Right lung (tissue), 5 donors: ENCODE measurements around the gene SELENBP1. TPM values are rescaled to one million over a fixed set of nuclear protein-coding genes. Genes with fewer than 3 reads are reported as not detected.
"Not testable (repeated sequence)": the region's sequence is repeated elsewhere in the genome, so short reads cannot be mapped to it uniquely, and the experiment has no call there.

ENCODE experiments used
- DNase-seq, 2 donors: peaks; one replicate each; pipeline ENCODE4 v3.0.0-alpha.2; 2013
- polyA plus RNA-seq, 5 donors: library from polyadenylated mRNA; unstranded; fragments of 120-200 nt; gene quantifications; one replicate each; pipeline versions ENCODE4 v1.2.1 to v1.2.3, GENCODE V29; 2013; ENCODE audit warnings: inconsistent platforms in 1 of 5, low replicate concordance in 1 of 5; ENCODE audit not compliant: insufficient read length in 5 of 5, insufficient read depth in 1 of 5

The SELENBP1 gene
- polyA plus RNA-seq, 5 donors = 95.6 to 195 (median 146) TPM

DNA sequence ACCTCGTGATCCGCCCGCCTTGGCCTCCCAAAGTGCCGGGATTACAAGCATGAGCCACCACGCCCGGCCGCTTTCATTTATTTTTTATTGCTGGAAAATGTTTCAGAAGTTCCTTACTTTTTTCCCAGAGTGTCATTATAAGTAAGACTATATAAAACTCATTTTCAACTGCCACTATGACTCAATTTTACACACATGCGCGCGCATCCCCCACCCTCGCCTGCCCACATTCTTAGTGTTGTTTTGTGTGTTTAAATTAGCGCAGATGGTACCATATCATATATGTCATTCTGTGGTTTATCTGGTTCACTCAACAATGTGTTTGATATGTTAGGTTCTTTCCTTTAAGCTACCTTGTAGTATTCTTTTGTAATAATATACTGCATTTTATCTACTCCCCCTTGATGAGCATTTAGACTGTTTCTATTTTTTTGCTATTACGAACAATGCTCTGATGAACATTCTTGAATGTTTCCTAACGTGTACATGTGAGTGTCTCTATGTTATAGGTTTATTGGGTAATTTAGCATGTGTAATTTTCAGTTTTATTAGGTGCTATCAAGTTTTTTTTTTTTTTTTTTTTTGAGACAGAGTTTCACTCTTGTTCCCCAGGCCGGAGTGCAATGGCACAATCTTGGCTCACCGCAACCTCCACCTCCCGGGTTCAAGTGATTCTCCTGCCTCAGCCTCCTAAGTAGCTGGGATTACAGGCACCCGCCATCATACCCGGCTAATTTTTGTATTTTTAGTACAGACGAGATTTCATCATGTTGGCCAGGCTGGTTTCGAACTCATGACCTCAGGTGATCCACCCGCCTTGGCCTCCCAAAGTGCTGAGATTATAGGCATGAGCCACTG lies 17.9 kb upstream of the SELENBP1 start:
- DNase-seq = not testable (repeated sequence)

DNA sequence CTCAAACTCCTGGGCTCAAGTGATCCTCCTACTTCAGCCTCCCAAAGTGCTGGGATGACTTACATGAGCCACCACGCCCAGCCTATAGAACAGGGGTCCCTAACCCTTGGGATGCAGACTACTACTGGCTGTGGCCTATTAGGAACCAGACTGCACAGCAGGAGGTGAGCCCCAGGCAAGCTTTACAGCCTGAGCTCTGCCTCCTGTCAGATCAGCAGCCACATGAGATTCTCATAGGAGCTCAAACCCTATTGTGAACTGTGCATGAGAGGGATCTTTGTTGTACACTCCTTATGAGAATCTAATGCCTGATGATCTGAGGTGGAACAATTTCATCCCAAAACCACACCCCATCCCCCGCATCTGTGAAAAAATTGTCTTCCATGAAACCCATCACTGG lies 13.5 kb upstream of the SELENBP1 start:
- no peak for DNase-seq

DNA sequence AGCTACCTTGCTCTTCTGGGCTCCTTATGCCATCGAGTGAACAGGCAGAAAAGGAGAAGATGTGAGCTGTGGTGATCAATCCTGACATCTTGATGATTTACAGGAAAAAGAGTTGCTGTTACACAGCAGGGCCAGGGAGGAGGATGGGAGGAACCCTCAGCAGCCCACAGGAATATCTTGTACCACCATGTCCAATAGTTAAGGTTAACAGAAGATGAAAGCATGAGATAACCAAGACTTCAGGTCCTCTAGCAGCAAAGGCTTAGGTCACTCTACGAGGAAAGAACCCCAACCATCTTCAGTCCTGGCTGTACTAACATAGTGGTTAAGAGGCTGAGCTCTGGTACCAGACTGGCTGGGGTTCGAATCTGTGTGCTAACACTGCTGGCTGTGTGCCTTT lies 12.1 kb upstream of the SELENBP1 start:
- no peak for DNase-seq

DNA sequence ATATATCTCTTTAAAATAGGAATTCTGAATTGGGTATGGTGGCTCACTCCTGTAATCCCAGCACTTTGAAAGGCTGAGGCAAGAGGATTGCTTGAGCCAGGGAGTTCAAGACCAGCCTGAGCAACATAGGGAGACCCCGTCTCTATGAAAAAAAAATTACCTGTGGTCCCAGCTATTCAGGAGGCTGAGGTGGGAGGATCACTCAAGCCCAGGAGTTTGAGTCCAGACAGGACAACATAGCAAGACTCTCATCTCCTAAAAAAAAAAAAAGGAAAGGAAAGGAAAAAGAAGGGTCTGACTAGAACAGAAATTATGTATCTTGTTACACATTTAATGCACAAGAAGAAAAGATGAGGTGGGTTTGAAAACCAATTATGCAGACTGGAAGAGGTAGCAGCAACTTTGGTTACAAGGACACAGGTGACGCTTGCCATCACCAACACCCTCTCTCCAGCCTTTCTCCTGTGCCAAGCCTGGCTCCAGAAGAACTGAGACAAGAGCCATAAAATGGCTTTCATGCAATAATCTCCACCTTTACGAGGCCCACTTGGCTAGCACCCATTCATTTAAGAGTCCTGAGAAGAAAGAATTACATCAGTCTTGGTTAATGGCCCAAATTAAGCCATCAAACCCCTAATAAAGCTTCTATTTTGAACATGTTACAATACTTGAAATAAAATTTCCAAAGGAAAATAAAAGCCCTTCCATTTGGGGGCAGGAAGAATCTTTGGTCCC lies 4.8 kb upstream of the SELENBP1 start:
- no peak for DNase-seq

DNA sequence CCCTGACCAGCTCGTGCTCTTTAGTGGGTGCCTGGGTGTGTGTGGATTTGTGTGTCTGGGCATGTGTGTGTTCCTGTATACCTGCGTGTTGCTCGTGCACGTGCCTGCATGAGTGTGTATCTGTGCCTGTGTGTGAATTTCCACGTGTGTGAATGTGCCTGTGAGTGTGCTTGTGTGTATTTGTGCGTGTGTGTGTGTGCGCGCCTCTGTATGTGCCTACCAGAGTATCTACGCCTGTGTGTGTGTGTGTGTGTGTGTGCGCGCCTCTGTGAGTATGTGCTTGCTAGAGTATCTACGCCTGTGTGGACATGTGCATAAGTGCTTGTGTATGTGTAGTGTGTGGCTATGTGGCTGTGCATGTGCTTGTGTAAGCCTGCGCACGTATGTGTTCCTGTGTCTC lies 691 bp upstream of the SELENBP1 start:
- no peak for DNase-seq

DNA sequence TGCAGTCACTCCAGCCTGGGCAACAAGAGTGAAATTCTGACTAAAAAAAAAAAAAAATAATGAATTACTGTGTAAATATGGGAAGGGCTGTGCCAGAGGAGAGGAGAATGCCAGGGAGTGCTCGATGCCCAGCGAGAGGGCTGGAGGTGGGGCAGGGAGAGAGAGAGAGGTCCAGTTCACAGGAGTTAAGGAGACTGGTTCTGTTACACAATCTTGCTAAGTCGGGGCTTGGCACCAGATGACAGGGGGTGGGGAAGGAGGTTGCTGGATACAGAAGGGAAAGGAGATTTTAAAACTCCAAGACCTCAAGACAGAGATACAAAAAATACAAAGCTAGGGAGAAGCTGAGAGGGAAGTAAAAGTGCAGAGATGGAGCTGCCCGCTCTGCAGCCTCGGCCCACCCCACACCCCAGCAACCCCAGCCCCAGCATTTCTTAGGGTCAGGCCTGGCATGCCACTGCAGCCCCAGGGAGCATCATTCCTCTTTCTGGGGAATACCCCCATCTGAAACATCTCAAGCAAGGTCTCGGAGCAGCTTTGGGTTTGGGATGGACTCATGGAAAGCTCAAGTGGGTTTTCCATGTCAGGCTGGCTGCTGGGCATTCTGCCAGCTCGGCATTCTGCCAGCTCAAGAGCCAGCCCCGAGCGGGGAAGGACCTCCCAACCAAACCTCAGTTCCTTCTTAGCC lies 991 bp downstream of the SELENBP1 start:
- DNase-seq = peak; percentile 73 to 82

DNA sequence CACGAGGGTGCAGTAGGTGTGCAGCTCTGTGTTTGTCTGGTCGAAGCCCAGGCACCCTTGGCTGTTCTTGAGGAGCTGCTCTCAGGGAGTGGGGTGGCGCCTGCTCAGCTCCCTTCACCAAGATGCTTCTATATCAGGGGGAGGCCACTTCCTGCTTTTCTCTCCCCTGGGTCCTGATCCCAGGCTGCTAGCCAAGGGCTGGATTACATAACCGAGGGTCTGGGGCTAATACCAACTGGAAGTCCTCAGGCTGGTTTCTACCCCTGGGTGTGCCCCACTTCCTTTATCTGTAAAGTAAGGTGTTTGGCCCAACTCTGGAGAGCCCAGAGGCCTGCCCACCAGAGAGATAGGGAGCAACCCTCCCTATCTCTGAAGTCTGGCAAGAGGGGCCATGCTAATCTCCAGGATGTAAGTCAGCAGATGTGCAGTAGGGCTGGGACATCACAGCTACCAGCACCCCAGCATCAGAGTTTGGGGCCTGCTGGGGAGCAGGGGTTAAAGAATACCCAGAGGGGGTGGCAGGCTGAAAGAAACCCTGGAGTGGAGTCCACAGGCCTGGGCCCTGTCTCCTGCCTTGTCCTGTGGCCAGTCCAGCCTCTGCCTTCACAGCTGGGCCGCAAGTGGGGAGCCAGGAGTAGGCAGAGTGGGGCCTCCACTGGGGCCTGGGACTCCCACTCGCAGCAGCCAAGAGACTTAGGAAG lies 2.1 kb downstream of the SELENBP1 start:
- DNase-seq = no peak

DNA sequence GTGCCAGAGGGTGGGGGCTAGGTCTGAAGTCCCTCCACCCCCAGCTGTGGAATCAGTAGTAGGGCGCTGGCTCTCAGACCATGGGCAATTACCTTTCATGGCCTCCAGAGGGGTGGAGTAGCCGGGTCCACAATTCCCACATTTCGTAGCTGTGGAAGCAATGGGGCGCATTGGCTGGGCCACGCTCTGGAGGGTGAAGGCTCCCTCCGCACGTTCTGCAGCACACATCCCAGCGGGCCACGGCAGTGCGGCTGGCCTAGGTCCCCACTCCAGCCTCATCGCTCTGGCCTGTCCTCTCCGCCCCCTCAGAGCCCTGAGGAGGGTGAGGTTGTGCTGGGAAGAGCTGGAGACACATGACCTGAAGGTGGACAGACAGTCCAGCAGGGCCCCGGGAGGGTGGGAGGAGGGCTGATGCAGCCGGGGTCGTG lies 2.9 kb downstream of the SELENBP1 start:
- DNase-seq = no peak

DNA sequence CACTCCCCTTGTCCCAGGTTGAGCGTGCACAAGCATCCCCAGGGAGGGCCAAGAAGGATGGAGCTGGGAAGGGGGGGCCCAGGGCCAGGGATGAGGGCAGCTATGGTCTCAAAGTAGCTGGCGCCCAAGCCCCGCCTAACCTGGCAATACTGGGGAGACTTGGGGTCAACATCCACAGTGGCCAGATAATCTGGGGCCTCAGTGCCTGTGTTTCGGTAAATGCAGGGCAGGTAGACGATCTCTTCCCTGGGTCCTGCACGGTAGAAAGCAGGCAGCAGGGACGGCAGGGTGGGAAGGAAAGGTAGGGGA lies 3.2 kb downstream of the SELENBP1 start:
- no peak for DNase-seq

DNA sequence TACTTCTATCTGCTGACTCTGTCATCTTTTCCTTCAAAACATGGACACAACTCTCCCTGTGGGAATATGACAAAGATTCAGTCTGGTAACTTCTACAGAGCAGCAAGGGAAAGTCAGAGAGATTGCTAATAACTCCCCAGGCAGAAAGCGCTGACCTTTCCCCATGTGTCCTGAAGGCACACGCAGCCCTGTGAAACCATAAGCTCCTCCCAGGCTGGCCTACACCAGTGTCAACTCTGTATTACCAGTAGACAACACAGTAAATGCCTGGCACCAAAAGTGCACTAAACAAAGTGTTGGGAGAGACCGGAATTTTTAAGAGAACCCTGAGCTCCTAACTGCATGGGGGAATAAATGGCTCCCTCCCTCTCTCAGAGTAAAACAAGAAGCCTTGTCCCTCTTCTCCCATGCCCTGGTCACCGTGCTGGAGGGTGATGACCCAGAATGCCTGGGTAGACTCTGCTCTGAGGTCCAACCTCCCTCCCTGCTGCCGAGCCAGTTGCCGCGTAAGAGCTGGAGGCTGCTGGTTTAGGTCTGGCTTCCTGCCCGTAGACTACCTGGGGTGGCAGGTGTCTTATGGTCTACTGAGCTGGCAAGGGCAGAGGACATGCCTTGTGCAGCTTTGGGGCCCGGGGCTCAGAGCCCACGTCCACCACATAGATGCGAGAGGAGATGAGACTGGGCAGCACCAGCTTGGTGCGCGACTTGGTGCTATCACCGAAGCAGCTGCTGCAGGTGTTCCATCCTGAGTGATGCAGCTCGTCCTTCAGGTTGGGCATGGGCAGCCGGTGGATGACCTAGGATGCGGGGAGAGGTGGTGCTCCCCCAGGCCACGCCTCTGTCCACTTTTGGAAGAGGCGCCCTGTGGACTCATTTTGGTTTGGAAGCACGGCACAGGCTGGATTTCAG lies 3.9 kb downstream of the SELENBP1 start:
- DNase-seq = no peak

DNA sequence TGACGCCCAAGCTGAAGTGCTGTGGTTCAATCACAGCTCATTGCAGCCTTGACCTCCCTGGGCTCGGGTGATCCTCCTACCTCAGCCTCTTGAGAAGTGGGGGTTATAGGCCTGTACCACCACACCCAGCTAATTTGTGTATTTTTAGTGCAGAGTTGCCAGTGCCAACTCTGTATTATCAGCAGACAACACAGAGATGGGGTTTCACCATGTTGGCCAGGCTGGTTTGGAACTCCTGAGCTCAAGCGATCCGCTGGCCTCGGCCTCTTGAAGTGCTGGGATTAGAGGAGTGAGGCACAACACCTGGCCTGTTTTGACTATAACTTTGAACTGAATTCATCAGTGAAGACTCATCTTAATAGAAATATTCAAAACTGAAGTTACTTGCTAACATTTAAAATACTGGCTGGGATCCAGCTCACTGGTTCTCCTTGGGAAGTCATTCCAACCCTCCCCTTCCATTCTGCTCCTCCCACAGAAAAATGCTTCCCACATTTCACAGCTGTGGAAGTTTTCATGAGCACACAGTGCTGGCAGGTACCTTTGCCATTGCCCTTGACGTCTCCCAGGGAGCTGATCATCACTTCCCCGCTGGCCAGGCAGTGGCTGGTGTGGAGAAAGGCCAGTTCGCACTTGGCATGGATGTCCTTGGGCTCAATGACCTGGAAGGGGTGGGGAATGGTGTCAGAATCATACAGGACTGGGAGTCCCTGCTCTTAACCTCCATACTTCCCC lies 4.7 kb downstream of the SELENBP1 start:
- no peak for DNase-seq

DNA sequence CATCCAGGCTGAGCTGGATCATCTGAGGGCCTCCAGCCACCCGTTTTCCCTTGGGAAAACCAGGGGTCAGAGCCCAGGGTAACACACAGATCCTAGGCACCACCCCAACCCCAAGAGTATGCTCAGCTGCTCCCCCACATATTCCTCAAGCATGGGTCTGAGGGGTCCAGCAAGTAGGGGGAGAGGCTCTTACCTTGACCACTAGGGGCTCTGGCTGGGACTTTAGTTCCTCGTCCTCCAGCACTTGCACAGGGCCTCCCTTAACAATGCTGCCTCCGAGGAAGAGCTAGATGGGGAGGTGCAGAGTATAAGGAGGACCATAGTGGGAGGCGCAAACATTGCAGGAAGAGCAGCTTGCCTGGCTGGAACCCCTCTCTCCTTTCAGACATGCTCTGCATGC lies 7.5 kb downstream of the SELENBP1 start:
- no peak for DNase-seq

DNA sequence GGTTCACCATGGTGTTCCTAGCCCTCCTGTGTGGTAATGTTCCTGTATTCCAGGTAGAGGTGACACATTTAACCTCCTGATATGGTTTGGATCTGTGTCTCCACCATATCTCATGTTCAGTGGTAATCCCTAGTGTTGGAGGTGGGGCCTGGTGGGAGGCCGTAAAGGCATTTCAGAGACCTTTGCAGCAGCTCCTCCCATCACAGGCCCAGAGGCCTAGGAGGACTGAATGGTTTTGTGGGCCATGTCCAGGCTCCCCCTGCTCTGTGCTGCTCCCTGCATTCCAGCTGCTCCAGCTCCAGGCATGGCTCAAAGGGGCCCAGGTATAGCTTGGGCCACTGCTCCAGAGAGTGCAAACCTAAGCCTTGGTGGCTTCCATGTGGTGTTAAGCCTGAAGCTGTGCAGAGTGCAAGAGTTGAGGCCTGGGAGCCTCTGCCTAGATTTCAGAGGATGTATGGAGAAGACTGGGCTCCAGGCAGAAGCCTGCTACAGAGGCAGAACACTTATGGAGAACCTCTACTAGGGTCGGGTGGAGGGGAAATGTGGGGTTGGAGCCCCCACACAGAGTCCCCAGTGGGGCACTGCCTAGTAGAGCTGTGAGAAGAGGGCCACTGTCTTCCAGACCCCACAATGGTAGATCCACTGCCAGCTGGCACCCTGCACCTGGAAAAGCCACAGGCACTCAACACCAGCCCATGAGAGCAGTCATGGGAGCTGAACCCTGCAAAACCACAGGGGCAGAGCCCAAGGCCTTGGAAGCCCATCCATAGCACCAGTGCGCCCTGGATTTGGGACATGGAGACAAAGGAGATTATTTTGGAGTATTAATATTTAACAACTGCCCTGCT lies 10.0 kb downstream of the SELENBP1 start:
- no peak for DNase-seq

DNA sequence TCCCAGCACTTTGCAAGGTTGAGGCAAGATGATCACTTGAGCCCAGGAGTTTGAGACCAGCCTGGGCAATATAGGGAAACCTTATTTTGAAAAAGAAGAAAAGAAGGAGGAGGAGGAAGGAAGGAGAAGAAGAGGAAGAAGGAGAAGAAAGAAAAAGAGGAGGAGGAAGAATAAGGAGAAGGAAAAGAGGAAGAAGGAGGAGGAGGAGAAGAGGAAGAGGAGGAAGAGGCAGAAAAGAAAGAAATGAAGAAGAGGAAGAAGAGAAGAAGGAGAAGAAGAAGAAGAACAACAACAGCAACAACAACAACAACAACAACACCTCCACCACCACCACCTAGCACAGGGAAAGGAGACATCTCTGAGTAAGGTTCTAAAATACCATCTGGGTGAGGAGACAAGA lies 10.6 kb downstream of the SELENBP1 start:
- DNase-seq = no peak

DNA sequence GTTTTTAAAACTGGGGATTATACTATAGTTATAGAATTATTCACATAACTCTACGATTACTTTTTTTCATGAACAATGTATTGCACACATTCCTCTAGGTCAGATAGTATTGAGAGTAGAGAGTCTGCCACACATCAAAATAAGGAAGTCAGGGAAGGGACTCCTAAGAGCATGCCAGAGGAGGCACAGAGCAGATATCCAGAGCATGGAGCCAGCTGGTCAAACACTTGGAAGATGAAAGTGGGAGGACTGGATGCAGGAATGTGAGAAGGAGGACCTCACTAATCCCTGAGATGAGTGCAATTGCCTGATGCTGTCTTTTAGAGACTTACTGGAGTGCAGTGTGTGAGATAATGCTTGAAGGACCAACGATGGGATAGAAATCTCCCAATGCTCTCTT lies 15.8 kb downstream of the SELENBP1 start:
- DNase-seq = no peak

DNA sequence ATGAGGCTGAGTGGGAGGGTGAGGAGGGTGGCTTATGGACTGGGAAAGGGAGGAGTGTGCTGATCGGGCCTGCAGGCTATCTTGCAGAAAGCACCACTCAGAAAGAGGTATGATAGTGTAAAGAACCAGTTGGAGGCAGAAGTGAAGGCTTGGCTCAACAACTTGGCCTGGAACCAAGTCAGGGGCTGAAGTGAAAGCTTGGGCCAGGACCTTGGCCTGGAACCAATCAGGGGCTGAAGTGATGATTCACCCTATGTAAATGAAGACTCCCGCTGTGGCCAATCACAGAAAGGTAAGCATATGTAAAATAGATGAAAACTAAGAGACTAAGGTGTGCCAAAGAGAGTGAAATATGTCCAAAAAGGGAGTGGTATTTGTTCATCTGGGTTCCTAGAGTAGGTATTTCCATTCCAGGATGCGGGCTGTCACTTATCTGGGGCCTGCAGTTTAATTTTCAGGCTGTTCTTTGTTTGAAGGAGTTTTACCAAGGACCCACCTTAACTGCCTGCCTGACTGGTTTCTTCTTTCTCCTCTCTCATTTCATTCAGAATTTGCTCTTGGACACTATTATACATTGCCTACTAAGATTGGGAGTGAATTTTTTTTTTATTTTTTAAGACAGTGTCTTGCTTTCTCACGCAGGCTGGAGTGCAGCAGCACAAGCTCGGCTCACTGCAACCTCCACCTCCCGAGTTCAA lies 20.3 kb downstream of the SELENBP1 start:
- no peak for DNase-seq

DNA sequence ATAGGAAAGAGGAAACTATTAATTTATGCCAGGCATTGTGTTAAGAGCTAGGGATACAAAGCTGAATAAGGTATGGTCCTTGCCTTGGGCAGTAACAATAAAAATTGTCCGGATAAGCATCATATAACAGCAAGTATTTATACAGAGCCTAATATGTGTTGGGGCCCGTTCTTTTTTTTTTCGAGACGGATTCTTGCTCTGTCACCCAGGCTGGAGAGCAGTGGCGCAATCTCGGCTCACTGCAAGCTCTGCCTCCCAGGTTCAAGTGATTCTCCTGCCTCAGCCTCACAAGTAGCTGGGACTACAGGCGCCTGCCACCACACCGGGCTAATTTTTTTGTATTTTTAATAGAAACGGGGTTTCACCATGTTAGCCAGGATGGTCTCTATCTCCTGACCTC lies 22.2 kb downstream of the SELENBP1 start:
- DNase-seq = not testable (repeated sequence)

DNA sequence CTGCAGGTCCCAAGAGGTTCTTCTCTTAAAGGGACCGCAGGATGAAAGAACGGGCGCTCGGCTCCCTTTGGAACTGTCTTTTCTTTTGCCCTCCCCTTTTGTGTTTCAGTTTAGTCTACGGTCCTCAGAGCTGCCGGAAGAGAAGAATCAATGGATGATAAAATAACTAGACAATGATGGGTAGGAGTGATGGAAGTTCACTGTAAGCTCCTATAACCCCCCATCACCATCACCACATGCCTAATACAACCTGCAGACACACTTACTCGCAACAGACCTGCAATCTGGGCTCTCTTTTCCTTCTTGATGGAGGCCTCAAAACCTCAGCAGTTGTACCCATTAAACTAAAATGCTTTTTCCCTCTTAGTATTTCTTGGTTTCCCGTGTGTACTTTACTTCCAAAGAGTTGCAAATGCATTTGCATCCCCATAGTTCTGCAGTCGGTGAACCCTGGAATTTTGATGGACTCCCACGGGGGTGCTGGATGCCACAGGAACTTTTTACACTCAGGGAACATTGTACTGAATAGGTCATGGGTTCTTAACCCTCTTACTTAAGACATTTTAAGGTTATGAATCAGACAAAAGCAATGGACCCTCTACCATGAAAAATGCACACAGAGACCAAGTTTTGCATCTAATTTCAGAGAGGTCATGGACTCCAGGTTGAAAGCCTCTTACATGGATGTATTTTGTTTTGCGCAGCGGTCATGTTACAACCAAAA lies 24.8 kb downstream of the SELENBP1 start:
- DNase-seq = no peak
